Activated T-helper 17 cell treated with anti-CD3 and anti-CD28 coated beads, Interleukin-2, amount 50 U/mL, for 72 hours (primary cell): Measurements from ENCODE around the gene CIB4. TPM values are rescaled to one million over a fixed set of nuclear protein-coding genes. Genes with fewer than 3 reads are reported as not detected.
"Not testable (repeated sequence)": the region's sequence is repeated elsewhere in the genome, so short reads cannot be mapped to it uniquely, and the experiment has no call there.

ENCODE experiments used
- ATAC-seq: fragments of 150-1000 bp; cut with Tn5 transposase; replicated peaks from 2 replicates; pipeline ENCODE4 v1.10.0; 2021; ENCODE audit warnings: mild to moderate bottlenecking, moderate library complexity
- H3K27ac Mint-ChIP-seq: one replicate; pipeline ENCODE4 v1.8.0; 2022; ENCODE audit warnings: mixed read lengths
- H3K27me3 Mint-ChIP-seq: one replicate; pipeline ENCODE4 v1.8.0; 2022; ENCODE audit warnings: mixed read lengths
- H3K36me3 Mint-ChIP-seq: one replicate; pipeline ENCODE4 v1.8.0; 2022; ENCODE audit warnings: low read depth, mild to moderate bottlenecking, mixed read lengths
- H3K4me1 Mint-ChIP-seq: one replicate; pipeline ENCODE4 v1.8.0; 2022; ENCODE audit warnings: mixed read lengths
- H3K4me3 Mint-ChIP-seq: one replicate; pipeline ENCODE4 v1.8.0; 2022; ENCODE audit warnings: mild to moderate bottlenecking, mixed read lengths
- H3K9me3 Mint-ChIP-seq: one replicate; pipeline ENCODE4 v1.8.0; 2022; ENCODE audit warnings: mixed read lengths
- total RNA-seq, 2 donors: library from RNA; stranded (reverse); gene quantifications; one replicate each; pipeline ENCODE4 v1.2.3, GENCODE V29; 2022

Gene CIB4
- total RNA-seq, 2 donors from 2014 or later, result not detected

- no peaks in the 10 kb centered on the region for H3K4me1 Mint-ChIP-seq
- no peak overlapping the region for H3K27ac Mint-ChIP-seq
- no peaks in the 10 kb centered on the region for H3K36me3 Mint-ChIP-seq
- no peak overlapping the region for H3K4me3 Mint-ChIP-seq
- ATAC-seq, result no peak
- peaks cover 26% of the 10 kb centered on the region for H3K27me3 Mint-ChIP-seq
- H3K9me3 Mint-ChIP-seq, result no peaks in the 10 kb centered on the region
These were observed 64.4 kb downstream of the CIB4 start for GRCh38 chr2:26576565-26577441.

DNA sequence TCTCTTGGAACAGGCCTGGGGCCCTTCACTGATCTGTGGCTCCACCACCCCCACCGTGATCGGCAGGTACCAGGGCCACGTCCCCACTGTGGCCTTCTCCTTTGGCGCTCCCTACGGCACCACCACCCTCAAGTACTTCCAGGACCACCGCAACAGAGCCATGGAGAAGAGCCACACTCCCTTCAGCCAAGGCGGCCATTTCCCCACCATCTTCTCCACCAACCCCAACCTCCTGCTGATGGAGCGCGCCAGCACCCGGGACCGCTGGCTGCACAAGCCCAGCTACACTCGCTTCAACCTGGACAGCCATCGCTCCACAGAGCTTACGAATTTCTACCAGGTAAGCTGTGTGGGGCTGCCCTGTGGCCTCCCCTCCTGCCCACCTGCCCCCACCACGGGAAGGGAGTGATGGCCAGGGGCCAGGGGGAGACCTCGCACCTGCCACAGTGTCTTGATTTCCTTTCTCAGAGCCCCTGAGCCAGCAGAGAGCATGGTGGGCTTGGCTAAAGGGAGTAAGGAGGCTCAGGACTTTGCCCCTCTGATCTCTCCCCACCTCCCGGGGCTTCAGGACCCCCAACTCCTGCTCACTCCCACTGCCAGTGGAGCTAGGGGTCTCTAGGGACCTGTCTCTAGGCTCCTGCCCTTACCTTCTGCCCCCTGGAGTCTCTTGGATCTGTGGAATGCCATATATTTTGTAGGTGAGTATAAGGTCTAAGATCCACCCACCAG, 65.2 kb downstream of the CIB4 start:
- Mint-ChIP-seq H3K27me3 (peaks cover 23% of the 10 kb centered on the region), H3K9me3 (no peaks in the 10 kb centered on the region), H3K4me3 (no peak overlapping the region), H3K4me1 (no peaks in the 10 kb centered on the region), H3K36me3 (no peaks in the 10 kb centered on the region), H3K27ac (no peak overlapping the region)
- no peak for ATAC-seq

GRCh38 chr2:26574900-26575560, 66.1 kb downstream of the CIB4 start:
- peaks cover 29% of the 10 kb centered on the region for H3K27me3 Mint-ChIP-seq
- H3K9me3 Mint-ChIP-seq, result no peaks in the 10 kb centered on the region
- no peaks in the 10 kb centered on the region for H3K36me3 Mint-ChIP-seq
- no peak overlapping the region for H3K27ac Mint-ChIP-seq
- no peaks in the 10 kb centered on the region for H3K4me1 Mint-ChIP-seq
- no peak for ATAC-seq
- H3K4me3 Mint-ChIP-seq, result no peak overlapping the region

DNA sequence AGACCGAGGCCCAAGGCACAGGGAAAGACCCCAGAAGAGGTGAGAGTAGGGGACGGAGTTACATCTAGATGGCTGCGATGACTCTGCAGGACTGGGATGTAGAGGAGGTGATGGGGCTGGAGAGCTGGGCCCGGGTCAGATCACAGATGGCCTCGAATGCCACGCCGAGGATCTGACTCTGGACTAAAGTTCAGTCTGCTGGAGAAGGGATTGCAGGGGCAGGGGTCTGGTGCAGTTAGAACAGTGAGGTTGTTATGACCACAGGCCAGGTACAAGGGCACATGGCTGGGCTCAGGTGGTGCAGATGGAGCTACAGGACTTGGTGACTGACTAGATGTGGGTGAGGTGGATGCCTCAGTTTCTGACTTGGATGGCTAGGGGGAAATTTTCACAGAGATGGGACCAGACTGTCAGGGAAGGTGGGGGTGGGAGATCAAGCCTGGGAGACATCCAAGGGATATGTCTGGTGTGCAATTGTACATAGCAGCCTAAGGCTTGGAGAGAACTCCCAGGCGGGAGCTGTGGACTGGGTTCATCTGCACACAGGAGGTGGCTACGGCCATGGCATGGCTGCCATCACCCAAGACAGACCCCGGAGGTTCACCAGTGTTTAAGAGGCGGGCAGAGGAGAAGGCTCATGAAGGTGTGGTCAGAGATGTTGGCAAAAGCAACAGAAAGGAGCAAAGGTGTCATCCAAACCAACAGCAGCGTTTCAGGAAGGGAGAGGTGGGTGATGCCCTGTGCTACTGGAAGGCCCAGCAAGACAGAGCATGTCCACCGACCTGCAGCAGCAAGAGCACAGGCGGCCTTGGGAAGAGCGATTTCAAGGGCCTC, 66.9 kb downstream of the CIB4 start:
- Mint-ChIP-seq H3K4me1 (no peaks in the 10 kb centered on the region), H3K27me3 (peaks cover 26% of the 10 kb centered on the region), H3K27ac (no peak overlapping the region), H3K36me3 (no peaks in the 10 kb centered on the region), H3K9me3 (no peaks in the 10 kb centered on the region), H3K4me3 (no peak overlapping the region)
- ATAC-seq, result no peak

GRCh38 chr2:26573241-26573925, 67.8 kb downstream of the CIB4 start:
- Mint-ChIP-seq H3K27ac (no peak overlapping the region), H3K9me3 (no peaks in the 10 kb centered on the region), H3K27me3 (peaks cover 28% of the 10 kb centered on the region), H3K4me1 (no peaks in the 10 kb centered on the region), H3K36me3 (no peaks in the 10 kb centered on the region), H3K4me3 (no peak overlapping the region)
- no peak for ATAC-seq

GRCh38 chr2:26572591-26572990, 68.6 kb downstream of the CIB4 start:
- Mint-ChIP-seq H3K9me3 (no peaks in the 10 kb centered on the region), H3K4me1 (no peaks in the 10 kb centered on the region), H3K36me3 (no peaks in the 10 kb centered on the region), H3K4me3 (no peak overlapping the region), H3K27ac (no peak overlapping the region), H3K27me3 (peaks cover 28% of the 10 kb centered on the region)
- ATAC-seq, result no peak

GRCh38 chr2:26571316-26571715, 69.8 kb downstream of the CIB4 start:
- H3K4me1 Mint-ChIP-seq, result no peaks in the 10 kb centered on the region
- no peak for ATAC-seq
- no peaks in the 10 kb centered on the region for H3K36me3 Mint-ChIP-seq
- no peaks in the 10 kb centered on the region for H3K9me3 Mint-ChIP-seq
- H3K27me3 Mint-ChIP-seq, result peaks cover 29% of the 10 kb centered on the region
- H3K27ac Mint-ChIP-seq, result no peak overlapping the region
- H3K4me3 Mint-ChIP-seq, result no peak overlapping the region

DNA sequence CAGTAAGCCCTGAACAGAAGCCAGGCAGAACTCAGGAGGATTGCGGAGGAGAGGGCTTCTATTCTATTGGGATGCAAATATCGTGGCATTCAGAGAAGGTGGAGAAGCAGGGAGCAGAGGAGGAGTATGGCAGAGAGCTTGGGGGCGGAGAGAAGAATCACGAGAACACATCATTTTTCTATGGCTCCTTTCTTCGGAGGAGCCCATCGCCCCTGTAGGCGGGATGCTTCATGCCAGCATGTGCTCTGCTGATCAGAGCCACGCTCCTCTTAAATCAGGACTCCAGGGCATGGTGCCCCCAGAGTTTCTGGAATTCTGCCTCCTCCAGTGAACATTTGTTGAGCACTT, 71.1 kb downstream of the CIB4 start:
- Mint-ChIP-seq H3K27ac (no peak overlapping the region), H3K4me3 (no peak overlapping the region), H3K36me3 (no peaks in the 10 kb centered on the region), H3K27me3 (peaks cover 35% of the 10 kb centered on the region), H3K9me3 (no peaks in the 10 kb centered on the region), H3K4me1 (no peaks in the 10 kb centered on the region)
- no peak for ATAC-seq

GRCh38 chr2:26569216-26570082, 71.7 kb downstream of the CIB4 start:
- Mint-ChIP-seq H3K4me1 (no peaks in the 10 kb centered on the region), H3K4me3 (no peak overlapping the region), H3K9me3 (no peaks in the 10 kb centered on the region), H3K27me3 (peaks cover 37% of the 10 kb centered on the region), H3K36me3 (no peaks in the 10 kb centered on the region), H3K27ac (no peak overlapping the region)
- no peak for ATAC-seq

DNA sequence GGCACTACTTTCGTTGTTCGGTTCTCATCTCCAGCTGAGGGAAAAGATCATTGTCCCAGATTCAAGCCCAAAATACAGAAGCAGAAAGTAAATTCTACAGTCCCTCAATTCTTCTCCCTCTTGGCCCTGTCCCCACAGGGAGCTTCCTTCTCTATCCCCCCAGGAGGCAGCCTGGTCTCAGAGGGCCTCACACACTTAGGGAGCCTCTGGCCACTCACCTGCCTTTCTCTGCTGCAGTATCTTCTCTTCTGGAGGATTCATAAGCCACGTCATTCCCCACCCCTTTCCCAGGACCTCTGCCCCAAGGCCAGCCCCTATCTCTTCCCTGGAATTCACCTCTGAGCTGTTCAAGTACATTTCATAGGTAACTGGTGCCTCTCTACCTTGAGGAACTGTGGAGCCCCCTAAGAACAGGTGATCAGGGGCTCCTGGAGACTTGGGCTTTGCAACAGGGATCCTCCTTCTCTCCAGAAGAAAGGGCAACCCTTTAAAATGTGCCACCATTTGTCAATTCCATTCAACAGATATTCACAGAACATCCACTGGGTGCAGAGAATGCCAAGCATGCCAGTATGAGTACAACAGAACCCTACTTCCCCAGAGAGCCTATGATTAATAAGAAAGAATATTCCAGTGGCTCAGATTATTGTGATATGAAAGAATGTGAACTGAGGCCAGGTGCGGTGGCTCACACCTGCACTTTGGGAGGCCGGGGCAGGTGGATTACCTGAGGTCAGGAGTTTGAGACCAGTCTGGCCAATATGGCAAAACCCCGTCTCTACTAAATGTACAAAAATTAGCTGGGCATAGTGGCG, 72.9 kb downstream of the CIB4 start:
- H3K4me3 Mint-ChIP-seq, result no peak overlapping the region
- no peak overlapping the region for H3K27ac Mint-ChIP-seq
- no peak for ATAC-seq
- no peaks in the 10 kb centered on the region for H3K4me1 Mint-ChIP-seq
- peaks cover 38% of the 10 kb centered on the region for H3K27me3 Mint-ChIP-seq
- H3K36me3 Mint-ChIP-seq, result no peaks in the 10 kb centered on the region
- H3K9me3 Mint-ChIP-seq, result no peaks in the 10 kb centered on the region

- Mint-ChIP-seq H3K9me3 (no peaks in the 10 kb centered on the region), H3K4me3 (no peak overlapping the region), H3K4me1 (no peaks in the 10 kb centered on the region), H3K27me3 (peaks cover 41% of the 10 kb centered on the region), H3K27ac (no peak overlapping the region), H3K36me3 (no peaks in the 10 kb centered on the region)
- ATAC-seq, result no peak
These were observed 73.6 kb downstream of the CIB4 start for GRCh38 chr2:26567534-26567933.

DNA sequence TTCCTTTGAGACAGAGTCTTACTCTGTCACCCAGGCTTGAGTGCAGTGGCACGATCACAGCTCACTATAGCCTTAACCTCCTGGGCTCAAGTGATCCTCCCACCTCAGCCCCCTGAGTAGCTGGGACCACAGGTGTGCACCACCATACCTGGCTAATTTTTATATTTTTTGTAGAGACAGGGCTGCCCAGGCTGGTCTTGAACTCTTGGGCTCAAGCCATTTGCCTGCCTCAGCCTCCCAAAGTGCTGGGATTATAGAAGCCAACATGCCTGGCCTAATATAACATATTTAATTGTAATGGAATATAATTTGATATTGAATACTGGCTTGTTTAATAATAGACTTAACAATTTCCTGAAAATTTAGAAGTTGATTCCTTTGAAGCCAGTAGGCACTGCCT, 74.4 kb downstream of the CIB4 start:
- H3K27me3 Mint-ChIP-seq, result peaks cover 43% of the 10 kb centered on the region
- H3K36me3 Mint-ChIP-seq, H3K27ac Mint-ChIP-seq, H3K4me3 Mint-ChIP-seq, H3K9me3 Mint-ChIP-seq, H3K4me1 Mint-ChIP-seq, ATAC-seq: not testable (repeated sequence)

DNA sequence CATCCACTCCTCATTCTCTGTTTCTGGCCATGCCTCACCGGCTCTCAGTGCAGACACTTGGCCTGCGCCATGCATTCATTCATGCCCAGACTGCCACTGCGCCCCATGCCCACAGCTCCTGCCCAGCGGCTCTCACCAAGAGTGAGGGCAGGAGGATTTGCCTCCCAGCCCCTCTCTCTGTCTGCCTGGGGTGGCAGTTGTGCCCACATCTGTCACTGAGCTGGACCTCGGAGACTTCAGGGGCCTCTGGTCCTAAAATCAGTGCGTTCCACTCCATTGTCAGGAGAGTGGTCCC, 75.1 kb downstream of the CIB4 start:
- ATAC-seq, result no peak
- Mint-ChIP-seq H3K36me3 (no peaks in the 10 kb centered on the region), H3K4me3 (no peak overlapping the region), H3K27me3 (peaks cover 49% of the 10 kb centered on the region), H3K4me1 (no peaks in the 10 kb centered on the region), H3K27ac (no peak overlapping the region), H3K9me3 (no peaks in the 10 kb centered on the region)
